PFSK-1 (cell line): Measurements from ENCODE around the gene GATA3.

Experiments
- FOXP2 ChIP-seq: optimal IDR thresholded peaks from 2 replicates; pipeline ENCODE3; 2011; ENCODE audit warnings: borderline replicate concordance, control low read depth, inconsistent platforms; ENCODE audit not compliant: insufficient read depth; ENCODE audit errors: extremely low read length, extremely low read depth
- POLR2AphosphoS5 ChIP-seq: IDR thresholded peaks from 2 replicates; pipeline ENCODE4 v1.6.1; 2012; ENCODE audit warnings: low read depth, mild to moderate bottlenecking, control low read depth, low read length, moderate library complexity
- SIN3A ChIP-seq: IDR thresholded peaks from 2 replicates; pipeline ENCODE4 v1.6.1; 2012; ENCODE audit warnings: mild to moderate bottlenecking, low read length, moderate library complexity, borderline replicate concordance; ENCODE audit not compliant: insufficient read depth
- TAF1 ChIP-seq: IDR thresholded peaks from 2 replicates; pipeline ENCODE4 v1.6.1; 2012; ENCODE audit warnings: low read length, control low read depth, borderline replicate concordance; ENCODE audit not compliant: insufficient read depth
- TF ChIP-seq, protein P1 (sequence below), 2 experiments: IDR thresholded peaks; 2 replicates each; pipeline versions ENCODE4 v1.6.1 to v1.8.0; 2011 to 2012; ENCODE audit warnings: low read depth in 2 of 2, low read length in 2 of 2, control low read depth in 1 of 2, inconsistent platforms in 1 of 2, mild to moderate bottlenecking in 1 of 2, moderate library complexity in 1 of 2; ENCODE audit not compliant: insufficient read depth in 1 of 2

DNA sequence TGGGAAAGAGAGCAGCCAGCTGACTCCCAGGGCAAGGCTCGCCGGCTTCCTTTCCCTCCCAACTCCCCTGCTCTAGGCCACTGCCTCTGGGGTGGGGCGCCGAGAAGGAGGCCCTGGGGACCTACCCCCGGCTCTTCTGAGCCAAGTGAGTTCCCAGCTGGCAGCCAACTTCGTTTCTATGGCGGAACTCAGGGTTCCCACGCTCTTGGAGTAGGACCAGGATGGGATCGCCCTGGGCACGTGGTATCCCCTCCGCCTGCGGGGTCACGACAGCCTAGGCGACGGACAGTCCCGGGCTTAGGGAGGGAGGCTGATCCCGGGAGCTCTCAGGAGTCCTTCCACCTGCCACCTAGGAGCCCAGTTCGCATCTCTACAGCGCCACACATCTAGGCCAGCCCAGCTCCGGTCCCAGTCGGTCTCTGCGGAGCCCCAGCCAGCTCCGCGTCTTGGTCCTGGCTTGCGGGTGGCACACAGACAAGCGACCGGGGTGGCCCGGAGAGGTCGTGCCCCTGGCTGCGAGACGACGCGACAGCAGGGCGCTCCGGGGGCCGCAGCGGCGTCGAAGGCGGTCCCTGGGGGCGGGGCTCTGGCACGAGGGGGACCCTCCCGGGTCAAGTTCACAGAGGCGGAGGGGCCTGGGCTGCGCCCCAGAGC is 20.5 kb upstream of the GATA3 start:
- no peak for TF ChIP-seq POLR2AphosphoS5
- no peak for TF ChIP-seq FOXP2
- TF ChIP-seq, protein P1, sequence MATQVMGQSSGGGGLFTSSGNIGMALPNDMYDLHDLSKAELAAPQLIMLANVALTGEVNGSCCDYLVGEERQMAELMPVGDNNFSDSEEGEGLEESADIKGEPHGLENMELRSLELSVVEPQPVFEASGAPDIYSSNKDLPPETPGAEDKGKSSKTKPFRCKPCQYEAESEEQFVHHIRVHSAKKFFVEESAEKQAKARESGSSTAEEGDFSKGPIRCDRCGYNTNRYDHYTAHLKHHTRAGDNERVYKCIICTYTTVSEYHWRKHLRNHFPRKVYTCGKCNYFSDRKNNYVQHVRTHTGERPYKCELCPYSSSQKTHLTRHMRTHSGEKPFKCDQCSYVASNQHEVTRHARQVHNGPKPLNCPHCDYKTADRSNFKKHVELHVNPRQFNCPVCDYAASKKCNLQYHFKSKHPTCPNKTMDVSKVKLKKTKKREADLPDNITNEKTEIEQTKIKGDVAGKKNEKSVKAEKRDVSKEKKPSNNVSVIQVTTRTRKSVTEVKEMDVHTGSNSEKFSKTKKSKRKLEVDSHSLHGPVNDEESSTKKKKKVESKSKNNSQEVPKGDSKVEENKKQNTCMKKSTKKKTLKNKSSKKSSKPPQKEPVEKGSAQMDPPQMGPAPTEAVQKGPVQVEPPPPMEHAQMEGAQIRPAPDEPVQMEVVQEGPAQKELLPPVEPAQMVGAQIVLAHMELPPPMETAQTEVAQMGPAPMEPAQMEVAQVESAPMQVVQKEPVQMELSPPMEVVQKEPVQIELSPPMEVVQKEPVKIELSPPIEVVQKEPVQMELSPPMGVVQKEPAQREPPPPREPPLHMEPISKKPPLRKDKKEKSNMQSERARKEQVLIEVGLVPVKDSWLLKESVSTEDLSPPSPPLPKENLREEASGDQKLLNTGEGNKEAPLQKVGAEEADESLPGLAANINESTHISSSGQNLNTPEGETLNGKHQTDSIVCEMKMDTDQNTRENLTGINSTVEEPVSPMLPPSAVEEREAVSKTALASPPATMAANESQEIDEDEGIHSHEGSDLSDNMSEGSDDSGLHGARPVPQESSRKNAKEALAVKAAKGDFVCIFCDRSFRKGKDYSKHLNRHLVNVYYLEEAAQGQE (IDR thresholded peaks at IDR 0.05; ENCODE audit: insufficient read depth in 1 of 2, low read depth in 2 of 2, low read length in 2 of 2): no peak
- no peak for TF ChIP-seq SIN3A
- TF ChIP-seq TAF1: no peak
